Fibroblast of the aortic adventitia (primary cell): Measurements from ENCODE around the gene ZNF519. TPM values are rescaled to one million over a fixed set of nuclear protein-coding genes. Genes with fewer than 3 reads are reported as not detected.
A peak's percentile ranks its signal among the peaks of the same experiment; 100 is the strongest.
"Not testable (repeated sequence)": the region's sequence is repeated elsewhere in the genome, so short reads cannot be mapped to it uniquely, and the experiment has no call there.

Source experiments
- DNase-seq: peaks from one replicate; pipeline ENCODE4 v3.0.0-alpha.2; 2010; ENCODE audit warnings: low read depth
- H3K4me3 ChIP-seq: 2 replicates; pipeline ENCODE4 v1.5.1; 2011; ENCODE audit warnings: low read depth, mild to moderate bottlenecking, control low read depth, low read length, moderate library complexity
- total RNA-seq: library from RNA; depleted of rRNA; stranded (reverse); fragments of >200 nt; gene quantifications from 2 replicates; pipeline ENCODE4 v1.2.3, GENCODE V29; 2012; ENCODE audit warnings: low replicate concordance
- TF ChIP-seq, protein P1 (sequence below): IDR thresholded peaks from 2 replicates; pipeline ENCODE4 v1.5.1; 2011; ENCODE audit warnings: mild to moderate bottlenecking, low read length, control low read depth, inconsistent platforms; ENCODE audit not compliant: insufficient read depth

The ZNF519 gene
- total RNA-seq, 1 donor, result 11.5 TPM

GRCh38 chr18:14162915-14163314 lies 30.7 kb upstream of the ZNF519 start:
- DNase-seq, H3K4me3 ChIP-seq: not testable (repeated sequence)

DNA sequence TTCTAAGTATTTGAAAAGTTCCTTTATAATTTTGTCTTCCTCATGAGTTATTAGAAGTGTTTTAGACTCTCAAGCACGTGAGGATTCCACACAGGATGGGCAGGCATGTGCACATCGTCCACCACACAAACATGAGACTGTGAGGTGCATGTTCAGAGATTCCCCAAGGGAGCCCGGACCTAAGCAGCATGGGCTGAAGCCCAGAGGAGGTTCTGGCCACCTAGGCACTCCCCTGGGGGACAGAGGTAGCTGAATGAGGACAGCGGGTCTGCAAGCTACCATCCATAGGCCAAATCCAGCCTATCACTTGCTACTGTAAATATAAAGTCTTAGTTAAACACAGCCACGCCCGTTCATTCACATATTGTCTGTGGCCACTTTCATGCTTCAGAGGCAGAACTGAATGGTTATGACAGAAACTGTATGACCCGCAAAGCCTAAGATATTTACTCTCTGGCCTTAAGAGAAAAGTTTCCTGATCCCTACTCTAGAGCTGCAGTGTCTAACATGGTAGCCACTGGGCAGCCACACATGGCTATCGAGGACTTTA lies 19.4 kb upstream of the ZNF519 start:
- not testable (repeated sequence) for DNase-seq, H3K4me3 ChIP-seq

- not testable (repeated sequence) for DNase-seq, H3K4me3 ChIP-seq
Observed at GRCh38 chr18:14150766-14151165, 18.5 kb upstream of the ZNF519 start.

- DNase-seq, H3K4me3 ChIP-seq: not testable (repeated sequence)
Observed at GRCh38 chr18:14149916-14150420, 17.7 kb upstream of the ZNF519 start.

DNA sequence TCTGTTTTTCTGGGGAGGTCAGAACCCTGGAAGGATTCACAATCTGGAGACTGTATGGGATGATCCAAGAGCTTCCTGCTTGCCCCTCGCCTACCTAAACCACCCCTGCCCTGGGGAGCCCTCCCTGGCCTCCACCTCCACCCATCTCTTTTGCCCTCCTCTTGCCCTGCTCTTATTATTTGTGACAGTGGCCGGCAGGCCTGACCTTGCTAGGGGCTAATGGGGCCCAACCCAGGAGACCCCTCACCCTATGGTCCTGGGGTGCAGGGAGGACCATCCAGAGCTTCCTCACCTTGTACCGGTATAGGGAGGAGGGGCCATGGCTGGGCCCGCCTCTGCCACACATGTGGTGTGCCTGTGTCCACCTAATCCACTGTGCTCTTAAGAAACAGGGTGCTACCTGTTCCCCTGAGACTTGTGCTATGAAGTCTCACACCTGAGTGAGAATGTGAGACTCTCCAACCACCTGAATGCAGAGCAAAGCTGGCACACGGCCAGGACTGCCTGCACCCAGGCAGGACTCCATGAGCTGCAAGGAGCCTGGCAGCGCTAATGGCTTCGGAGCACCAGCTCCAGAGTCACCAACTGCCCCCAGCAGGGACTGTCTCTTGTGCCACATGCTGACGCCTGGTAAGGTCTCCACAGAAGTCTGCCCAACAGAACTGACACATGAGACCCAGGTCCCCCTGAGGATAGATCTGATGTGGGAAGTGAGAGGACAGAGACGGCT lies 17.1 kb upstream of the ZNF519 start:
- DNase-seq, H3K4me3 ChIP-seq: not testable (repeated sequence)

GRCh38 chr18:14147935-14148865 lies 16.0 kb upstream of the ZNF519 start:
- DNase-seq, H3K4me3 ChIP-seq: not testable (repeated sequence)

- not testable (repeated sequence) for H3K4me3 ChIP-seq, DNase-seq
Observed at GRCh38 chr18:14146771-14147170, 14.5 kb upstream of the ZNF519 start.

- not testable (repeated sequence) for H3K4me3 ChIP-seq, DNase-seq
Observed at GRCh38 chr18:14145581-14146338, 13.5 kb upstream of the ZNF519 start.

- not testable (repeated sequence) for H3K4me3 ChIP-seq, DNase-seq
Observed at GRCh38 chr18:14145021-14145420, 12.8 kb upstream of the ZNF519 start.

DNA sequence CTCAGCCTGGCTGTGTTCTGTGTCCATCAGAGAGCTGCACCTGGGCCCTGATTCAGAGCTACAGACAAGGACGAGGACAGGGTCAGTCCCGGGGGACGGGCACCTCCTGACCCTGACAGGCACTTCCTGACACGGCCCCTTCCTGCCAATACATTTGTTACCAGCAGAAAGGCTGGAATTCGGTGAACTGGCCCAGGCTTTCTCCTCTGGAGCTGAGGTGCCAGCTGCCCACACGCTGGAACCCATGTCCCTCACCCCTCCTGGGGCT lies 12.3 kb upstream of the ZNF519 start:
- TF ChIP-seq, protein P1, sequence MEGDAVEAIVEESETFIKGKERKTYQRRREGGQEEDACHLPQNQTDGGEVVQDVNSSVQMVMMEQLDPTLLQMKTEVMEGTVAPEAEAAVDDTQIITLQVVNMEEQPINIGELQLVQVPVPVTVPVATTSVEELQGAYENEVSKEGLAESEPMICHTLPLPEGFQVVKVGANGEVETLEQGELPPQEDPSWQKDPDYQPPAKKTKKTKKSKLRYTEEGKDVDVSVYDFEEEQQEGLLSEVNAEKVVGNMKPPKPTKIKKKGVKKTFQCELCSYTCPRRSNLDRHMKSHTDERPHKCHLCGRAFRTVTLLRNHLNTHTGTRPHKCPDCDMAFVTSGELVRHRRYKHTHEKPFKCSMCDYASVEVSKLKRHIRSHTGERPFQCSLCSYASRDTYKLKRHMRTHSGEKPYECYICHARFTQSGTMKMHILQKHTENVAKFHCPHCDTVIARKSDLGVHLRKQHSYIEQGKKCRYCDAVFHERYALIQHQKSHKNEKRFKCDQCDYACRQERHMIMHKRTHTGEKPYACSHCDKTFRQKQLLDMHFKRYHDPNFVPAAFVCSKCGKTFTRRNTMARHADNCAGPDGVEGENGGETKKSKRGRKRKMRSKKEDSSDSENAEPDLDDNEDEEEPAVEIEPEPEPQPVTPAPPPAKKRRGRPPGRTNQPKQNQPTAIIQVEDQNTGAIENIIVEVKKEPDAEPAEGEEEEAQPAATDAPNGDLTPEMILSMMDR, result no peak
- DNase-seq, result no peak
- no peak overlapping the region for H3K4me3 ChIP-seq

GRCh38 chr18:14143871-14144627 lies 11.8 kb upstream of the ZNF519 start:
- not testable (repeated sequence) for H3K4me3 ChIP-seq, DNase-seq

DNA sequence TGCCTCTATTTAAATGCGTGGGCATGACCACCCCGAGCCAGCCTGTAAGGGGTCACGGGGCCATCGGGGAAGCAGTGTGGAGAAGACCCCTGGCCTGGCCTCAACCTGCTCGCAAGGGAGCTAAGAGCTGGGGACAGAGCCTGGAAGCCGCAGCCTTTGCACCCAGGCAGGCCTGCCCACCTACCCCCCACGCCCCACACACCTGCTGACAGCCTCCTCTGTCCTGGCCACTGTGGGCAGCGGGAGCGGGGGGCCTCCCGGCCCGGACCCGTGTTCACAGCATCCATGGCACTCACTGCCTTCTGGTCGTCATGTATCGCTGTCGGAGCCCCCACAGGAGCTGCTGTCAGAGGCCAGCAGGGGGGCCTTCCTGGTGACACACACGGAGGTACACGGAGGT lies 11.2 kb upstream of the ZNF519 start:
- not testable (repeated sequence) for DNase-seq, H3K4me3 ChIP-seq

DNA sequence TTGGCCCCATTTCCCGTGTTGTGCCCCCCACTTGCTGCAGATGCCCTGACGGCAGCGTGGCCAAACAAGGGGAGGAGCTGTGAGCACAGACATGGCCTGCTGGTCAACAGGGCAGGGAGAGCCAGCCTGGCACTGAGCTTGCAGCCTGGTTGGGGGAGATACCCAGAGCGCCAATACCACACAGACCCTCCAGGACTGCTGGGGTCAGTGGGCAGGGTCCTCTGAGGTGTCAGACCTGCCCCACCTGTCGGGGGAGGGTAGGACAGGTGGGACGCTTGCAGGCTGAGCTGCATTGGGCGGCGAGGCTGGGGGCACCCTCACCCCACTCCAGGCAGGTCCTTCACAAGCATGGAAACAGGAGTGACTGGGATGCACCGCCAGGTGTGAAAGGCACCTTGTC lies 9.9 kb upstream of the ZNF519 start:
- DNase-seq, H3K4me3 ChIP-seq: not testable (repeated sequence)

- not testable (repeated sequence) for DNase-seq, H3K4me3 ChIP-seq
Observed at GRCh38 chr18:14139583-14139982, 7.3 kb upstream of the ZNF519 start.

DNA sequence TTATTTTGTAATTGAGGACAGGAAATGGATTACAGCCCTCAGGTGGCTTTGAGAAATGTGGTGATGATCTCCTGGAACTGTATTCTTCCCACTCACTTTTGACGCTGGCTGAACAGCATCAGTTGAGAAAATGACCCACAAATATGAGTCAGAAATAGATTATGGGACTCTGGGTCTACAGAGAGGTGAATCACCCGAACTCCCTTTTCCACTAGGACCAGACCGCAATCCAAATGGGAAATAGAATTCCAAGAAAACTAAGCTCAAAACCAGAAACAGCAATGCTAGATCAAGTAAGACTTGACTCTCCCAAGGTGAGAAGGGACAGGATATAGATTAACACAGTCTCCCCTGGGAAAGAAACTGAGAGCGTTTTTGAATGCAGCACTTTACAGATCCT lies 5.7 kb upstream of the ZNF519 start:
- H3K4me3 ChIP-seq, DNase-seq: not testable (repeated sequence)

- peak overlapping the region; percentile 75 for H3K4me3 ChIP-seq
- DNase-seq, result not testable (repeated sequence)
Observed at GRCh38 chr18:14131696-14132270, 452 bp downstream of the ZNF519 start.
